Fibroblast of pulmonary artery (primary cell): ENCODE results near the gene DENND1A.
"Not testable (repeated sequence)": the region's sequence is repeated elsewhere in the genome, so short reads cannot be mapped to it uniquely, and the experiment has no call there.

Experiments
- DNase-seq: peaks from one replicate; pipeline ENCODE4 v3.0.0-alpha.2; 2010; ENCODE audit warnings: low read depth
- H3K4me3 ChIP-seq: replicated peaks from 2 replicates; pipeline ENCODE4 v1.5.1; 2011; ENCODE audit warnings: low read depth, mild to moderate bottlenecking, control low read depth, low read length, moderate library complexity
- TF ChIP-seq, protein P1 (sequence below): IDR thresholded peaks from 2 replicates; pipeline ENCODE4 v1.5.1; 2011; ENCODE audit warnings: mild to moderate bottlenecking, control low read depth, low read length, inconsistent platforms; ENCODE audit errors: missing control alignments

DENND1A gene

DNA sequence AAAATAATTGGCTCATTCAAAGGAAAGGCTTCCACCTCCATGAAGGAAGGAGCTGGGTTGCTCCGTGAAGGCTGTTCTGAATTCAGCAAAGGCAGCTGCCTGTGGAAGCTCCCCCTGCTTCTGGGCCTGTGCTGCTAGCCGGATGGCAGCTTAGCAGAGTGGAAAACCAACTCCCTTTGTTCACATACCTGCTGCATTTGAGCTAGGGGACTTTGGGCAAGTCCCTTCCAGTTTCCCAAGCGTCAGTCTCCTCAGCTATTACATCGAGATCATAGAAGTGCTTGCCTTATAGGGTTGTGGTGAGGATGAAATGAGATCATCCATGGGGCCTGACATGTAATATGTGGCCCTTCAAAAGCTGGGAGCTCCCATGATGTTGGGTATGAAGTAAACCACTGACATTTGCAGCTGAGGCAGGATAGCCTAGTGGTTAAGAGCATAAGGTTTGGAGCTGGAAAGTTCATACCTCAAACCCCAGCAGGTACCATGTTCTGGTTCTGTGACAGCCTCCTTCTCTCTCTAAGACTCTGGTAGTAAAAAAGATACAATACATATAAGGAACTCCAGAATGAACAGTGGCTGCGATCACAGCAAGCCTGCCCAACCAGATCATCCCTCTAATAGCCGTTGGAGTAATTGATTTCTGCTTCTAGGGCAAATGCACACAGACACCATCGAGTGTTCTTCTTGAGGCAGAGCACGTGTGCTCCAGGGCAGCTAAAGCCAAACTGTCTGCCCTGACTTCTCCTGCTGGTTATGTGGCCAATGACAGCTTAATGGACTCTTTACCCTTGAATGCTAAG, 11.0 kb upstream of the DENND1A start:
- H3K4me3 ChIP-seq = no peak overlapping the region
- DNase-seq = no peak
- TF ChIP-seq, protein P1, sequence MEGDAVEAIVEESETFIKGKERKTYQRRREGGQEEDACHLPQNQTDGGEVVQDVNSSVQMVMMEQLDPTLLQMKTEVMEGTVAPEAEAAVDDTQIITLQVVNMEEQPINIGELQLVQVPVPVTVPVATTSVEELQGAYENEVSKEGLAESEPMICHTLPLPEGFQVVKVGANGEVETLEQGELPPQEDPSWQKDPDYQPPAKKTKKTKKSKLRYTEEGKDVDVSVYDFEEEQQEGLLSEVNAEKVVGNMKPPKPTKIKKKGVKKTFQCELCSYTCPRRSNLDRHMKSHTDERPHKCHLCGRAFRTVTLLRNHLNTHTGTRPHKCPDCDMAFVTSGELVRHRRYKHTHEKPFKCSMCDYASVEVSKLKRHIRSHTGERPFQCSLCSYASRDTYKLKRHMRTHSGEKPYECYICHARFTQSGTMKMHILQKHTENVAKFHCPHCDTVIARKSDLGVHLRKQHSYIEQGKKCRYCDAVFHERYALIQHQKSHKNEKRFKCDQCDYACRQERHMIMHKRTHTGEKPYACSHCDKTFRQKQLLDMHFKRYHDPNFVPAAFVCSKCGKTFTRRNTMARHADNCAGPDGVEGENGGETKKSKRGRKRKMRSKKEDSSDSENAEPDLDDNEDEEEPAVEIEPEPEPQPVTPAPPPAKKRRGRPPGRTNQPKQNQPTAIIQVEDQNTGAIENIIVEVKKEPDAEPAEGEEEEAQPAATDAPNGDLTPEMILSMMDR = peak; percentile 8

DNA sequence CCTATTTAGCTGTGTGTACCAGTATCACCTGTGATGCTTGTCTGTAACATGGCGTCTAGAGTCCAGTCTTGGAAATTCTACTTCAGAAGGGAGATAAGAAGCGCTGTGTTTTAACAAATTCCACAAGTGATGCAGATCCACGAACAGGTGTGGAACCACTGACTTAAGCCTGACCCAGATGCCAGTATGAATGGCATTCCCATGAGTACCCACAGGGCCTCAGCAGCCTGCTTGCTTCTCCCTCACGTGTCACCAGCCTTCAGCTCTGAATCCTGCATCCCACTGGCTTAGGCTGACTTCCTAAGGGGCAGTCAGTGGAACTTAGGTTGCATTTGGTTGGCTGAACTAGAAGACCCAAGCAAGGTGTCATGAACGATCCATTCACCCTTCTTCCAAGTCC, 8.5 kb upstream of the DENND1A start:
- TF ChIP-seq, protein P1 = no peak
- no peak for DNase-seq
- no peak overlapping the region for H3K4me3 ChIP-seq

DNA sequence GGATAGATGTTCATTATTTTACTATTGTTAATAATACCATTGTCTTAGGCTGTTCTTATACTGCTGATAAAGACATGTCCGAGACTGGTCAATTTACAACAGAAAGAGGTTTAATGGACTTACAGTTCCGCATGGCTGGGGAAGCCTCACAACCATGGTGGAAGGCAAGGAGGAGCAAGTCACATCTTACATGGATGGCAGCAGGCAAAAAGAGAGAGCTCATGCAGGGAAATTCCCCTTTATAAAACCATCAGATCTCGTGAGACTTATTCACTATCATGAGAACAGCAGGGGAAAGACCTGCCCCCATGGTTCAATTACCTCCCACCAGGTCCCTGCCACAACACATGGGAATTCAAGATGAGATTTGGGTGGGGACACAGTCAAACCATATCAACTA, 6.6 kb upstream of the DENND1A start:
- H3K4me3 ChIP-seq, DNase-seq: not testable (repeated sequence)

GRCh38 chr9:123933440-123934212, 3.7 kb upstream of the DENND1A start:
- H3K4me3 ChIP-seq = no peak overlapping the region
- TF ChIP-seq, protein P1 = no peak
- peak; percentile 86 for DNase-seq

- TF ChIP-seq, protein P1 = no peak
- DNase-seq = no peak
- peak overlapping the region; percentile 70 for H3K4me3 ChIP-seq
Measured at GRCh38 chr9:123929177-123929869, 603 bp downstream of the DENND1A start.

DNA sequence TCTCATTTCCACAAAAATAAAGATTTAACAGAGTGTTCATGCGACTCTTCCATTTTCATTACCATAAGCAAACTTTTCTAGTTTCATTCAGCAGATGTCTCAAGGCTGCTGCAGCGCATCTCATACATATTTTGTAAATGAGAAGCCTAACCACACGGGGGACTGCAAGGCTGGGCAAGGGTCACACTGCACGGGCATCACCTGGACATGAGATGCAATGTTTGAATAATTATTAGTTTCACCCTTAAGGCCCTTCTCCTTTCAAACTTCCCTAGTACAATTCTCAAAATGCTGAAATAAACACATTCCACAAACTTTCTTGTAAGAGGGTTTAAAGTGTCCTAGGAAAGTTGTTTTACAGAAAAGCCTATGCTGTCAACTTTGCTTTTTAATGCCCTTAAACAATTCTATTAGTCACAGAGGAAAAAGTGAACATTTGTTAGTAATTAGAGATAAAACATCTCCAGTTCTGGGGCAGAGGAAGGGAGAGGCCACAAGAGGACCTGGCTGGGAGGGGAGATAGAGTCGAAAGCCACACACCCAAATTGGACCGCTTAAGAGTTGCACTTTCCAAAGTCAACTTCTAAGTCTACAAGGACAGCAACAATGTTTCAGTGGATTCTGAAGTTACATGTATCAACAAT, 1.3 kb downstream of the DENND1A start:
- H3K4me3 ChIP-seq = peak overlapping the region; percentile 70
- TF ChIP-seq, protein P1 = no peak
- DNase-seq = no peak
